WTC11 (cell line): Measurements from ENCODE around the gene EIF3F.

Experiments used
- CTCF ChIP-seq: fragments of 200-600 bp; IDR thresholded peaks from 2 replicates; pipeline ENCODE4 v1.8.0; 2022; ENCODE audit warnings: antibody characterized with exemption
- E2F4 ChIP-seq: sonication (generic); formaldehyde crosslinking; IDR thresholded peaks from 2 replicates; pipeline ENCODE4 v1.8.1; 2022; ENCODE audit warnings: low read depth, mild to moderate bottlenecking, moderate library complexity, missing genetic modification reagents, borderline replicate concordance

- TF ChIP-seq CTCF = no peak
- no peak for TF ChIP-seq E2F4
Measured at GRCh38 chr11:8032122-8032521, 45.0 kb downstream of the EIF3F start.
